ENCODE results near the gene BRDT. TPM values are rescaled to one million over a fixed set of nuclear protein-coding genes. Genes with fewer than 3 reads are reported as not detected.

Gene BRDT
- total RNA-seq, 1 experiment from 2014 or later, result not detected

DNA sequence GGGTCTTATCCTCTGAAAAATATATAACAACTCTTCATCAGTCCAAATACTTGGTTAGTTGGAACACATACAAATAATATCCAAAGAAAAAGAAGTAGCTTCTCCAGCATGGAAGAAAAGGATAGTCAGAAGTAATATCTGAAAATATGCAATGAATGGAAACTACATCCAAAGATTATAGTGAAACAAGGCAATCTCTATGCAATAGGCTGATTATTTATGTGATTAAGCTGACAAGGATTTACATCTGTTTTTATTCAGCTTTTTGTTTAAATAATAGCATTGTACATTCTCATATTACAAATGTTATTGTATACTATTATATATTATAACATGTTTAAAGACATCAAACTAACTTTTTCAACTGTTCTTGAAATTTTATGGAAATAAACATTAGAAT is 48.0 kb upstream of the BRDT start:
- H3K36me3 ChIP-seq (ENCODE audit: control insufficient read depth, insufficient read depth, low read length), result no peaks in the 10 kb centered on the region
- H3K4me3 ChIP-seq (ENCODE audit: low read depth in 2 of 2, low read length in 2 of 2), result no peak overlapping the region
- DNase-seq (ENCODE audit: low read depth, low spot score) (no peak), ATAC-seq (no peak)
- no peaks in the 10 kb centered on the region for H3K27me3 ChIP-seq (ENCODE audit: control insufficient read depth, insufficient read depth, low read length)
- no peaks in the 10 kb centered on the region for H3K4me1 ChIP-seq (ENCODE audit: control insufficient read depth, insufficient read depth, low read length)
- ChIA-PET POLR2A (no interaction called here), CTCF (no interaction called here)
- in situ Hi-C loops (cut with HindIII; ENCODE audit: low pct_unique_long_range_greater_than_20kb, low sequenced_read_pairs), result no loop called here
- BruUV-seq (replicated peaks), result no TSS peak
- H3K27ac ChIP-seq (ENCODE audit: low read length), result no peak overlapping the region
- TF ChIP-seq, protein P1, sequence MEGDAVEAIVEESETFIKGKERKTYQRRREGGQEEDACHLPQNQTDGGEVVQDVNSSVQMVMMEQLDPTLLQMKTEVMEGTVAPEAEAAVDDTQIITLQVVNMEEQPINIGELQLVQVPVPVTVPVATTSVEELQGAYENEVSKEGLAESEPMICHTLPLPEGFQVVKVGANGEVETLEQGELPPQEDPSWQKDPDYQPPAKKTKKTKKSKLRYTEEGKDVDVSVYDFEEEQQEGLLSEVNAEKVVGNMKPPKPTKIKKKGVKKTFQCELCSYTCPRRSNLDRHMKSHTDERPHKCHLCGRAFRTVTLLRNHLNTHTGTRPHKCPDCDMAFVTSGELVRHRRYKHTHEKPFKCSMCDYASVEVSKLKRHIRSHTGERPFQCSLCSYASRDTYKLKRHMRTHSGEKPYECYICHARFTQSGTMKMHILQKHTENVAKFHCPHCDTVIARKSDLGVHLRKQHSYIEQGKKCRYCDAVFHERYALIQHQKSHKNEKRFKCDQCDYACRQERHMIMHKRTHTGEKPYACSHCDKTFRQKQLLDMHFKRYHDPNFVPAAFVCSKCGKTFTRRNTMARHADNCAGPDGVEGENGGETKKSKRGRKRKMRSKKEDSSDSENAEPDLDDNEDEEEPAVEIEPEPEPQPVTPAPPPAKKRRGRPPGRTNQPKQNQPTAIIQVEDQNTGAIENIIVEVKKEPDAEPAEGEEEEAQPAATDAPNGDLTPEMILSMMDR (IDR thresholded peaks at IDR 0.05), result no peak
- TF ChIP-seq SIN3A (IDR thresholded peaks at IDR 0.05; ENCODE audit: borderline replicate concordance, insufficient read depth, low read depth, low read length) (no peak), POLR2AphosphoS5 (IDR thresholded peaks at IDR 0.05; ENCODE audit: low read depth, low read length) (no peak), TCF7L2 (IDR thresholded peaks at IDR 0.05; ENCODE audit: low read depth, low read length) (no peak)
- TF ChIP-seq, protein P2, sequence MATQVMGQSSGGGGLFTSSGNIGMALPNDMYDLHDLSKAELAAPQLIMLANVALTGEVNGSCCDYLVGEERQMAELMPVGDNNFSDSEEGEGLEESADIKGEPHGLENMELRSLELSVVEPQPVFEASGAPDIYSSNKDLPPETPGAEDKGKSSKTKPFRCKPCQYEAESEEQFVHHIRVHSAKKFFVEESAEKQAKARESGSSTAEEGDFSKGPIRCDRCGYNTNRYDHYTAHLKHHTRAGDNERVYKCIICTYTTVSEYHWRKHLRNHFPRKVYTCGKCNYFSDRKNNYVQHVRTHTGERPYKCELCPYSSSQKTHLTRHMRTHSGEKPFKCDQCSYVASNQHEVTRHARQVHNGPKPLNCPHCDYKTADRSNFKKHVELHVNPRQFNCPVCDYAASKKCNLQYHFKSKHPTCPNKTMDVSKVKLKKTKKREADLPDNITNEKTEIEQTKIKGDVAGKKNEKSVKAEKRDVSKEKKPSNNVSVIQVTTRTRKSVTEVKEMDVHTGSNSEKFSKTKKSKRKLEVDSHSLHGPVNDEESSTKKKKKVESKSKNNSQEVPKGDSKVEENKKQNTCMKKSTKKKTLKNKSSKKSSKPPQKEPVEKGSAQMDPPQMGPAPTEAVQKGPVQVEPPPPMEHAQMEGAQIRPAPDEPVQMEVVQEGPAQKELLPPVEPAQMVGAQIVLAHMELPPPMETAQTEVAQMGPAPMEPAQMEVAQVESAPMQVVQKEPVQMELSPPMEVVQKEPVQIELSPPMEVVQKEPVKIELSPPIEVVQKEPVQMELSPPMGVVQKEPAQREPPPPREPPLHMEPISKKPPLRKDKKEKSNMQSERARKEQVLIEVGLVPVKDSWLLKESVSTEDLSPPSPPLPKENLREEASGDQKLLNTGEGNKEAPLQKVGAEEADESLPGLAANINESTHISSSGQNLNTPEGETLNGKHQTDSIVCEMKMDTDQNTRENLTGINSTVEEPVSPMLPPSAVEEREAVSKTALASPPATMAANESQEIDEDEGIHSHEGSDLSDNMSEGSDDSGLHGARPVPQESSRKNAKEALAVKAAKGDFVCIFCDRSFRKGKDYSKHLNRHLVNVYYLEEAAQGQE (IDR thresholded peaks at IDR 0.05; ENCODE audit: insufficient read depth in 1 of 2, low read depth in 2 of 2, low read length in 1 of 2), result no peak
- H3K9me3 ChIP-seq (ENCODE audit: control insufficient read depth, insufficient read depth, low read depth, low read length), result no peaks in the 10 kb centered on the region
- intact Hi-C loops (cut with micrococcal nuclease; ENCODE audit: unreplicated experiment), result no loop called here

DNA sequence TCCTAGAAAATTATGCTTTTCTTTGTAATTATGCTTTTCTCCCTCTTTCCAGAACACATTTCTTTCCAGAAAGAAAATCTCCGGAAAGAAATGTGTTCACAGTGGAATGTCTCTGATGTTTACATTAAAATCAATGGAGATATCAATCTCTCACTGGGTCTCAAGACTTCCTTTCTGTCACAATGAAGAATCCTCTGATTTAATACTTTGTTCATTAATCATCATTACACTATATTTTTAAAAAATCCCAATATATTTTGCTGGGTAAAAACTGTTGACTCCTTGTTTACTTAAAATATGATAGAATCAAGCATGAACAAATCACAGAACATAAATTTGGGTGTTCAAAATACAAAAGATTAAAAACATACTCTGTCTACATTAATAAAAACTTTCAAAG is 36.9 kb upstream of the BRDT start:
- intact Hi-C loops (cut with micrococcal nuclease; ENCODE audit: unreplicated experiment) (no loop called here), in situ Hi-C loops (cut with HindIII; ENCODE audit: low pct_unique_long_range_greater_than_20kb, low sequenced_read_pairs) (no loop called here)
- H3K27ac ChIP-seq (ENCODE audit: low read length), result no peak overlapping the region
- no peak overlapping the region for H3K4me3 ChIP-seq (ENCODE audit: low read depth in 2 of 2, low read length in 2 of 2)
- TF ChIP-seq, protein P1 (IDR thresholded peaks at IDR 0.05), result no peak
- TF ChIP-seq, protein P2 (IDR thresholded peaks at IDR 0.05; ENCODE audit: insufficient read depth in 1 of 2, low read depth in 2 of 2, low read length in 1 of 2), result no peak
- no peak for TF ChIP-seq TCF7L2 (IDR thresholded peaks at IDR 0.05; ENCODE audit: low read depth, low read length)
- no peak for TF ChIP-seq POLR2AphosphoS5 (IDR thresholded peaks at IDR 0.05; ENCODE audit: low read depth, low read length)
- no peak for TF ChIP-seq SIN3A (IDR thresholded peaks at IDR 0.05; ENCODE audit: borderline replicate concordance, insufficient read depth, low read depth, low read length)
- H3K27me3 ChIP-seq (ENCODE audit: control insufficient read depth, insufficient read depth, low read length), result no peaks in the 10 kb centered on the region
- DNase-seq (ENCODE audit: low read depth, low spot score) (no peak), ATAC-seq (no peak)
- no peaks in the 10 kb centered on the region for H3K36me3 ChIP-seq (ENCODE audit: control insufficient read depth, insufficient read depth, low read length)
- ChIA-PET CTCF (no interaction called here), POLR2A (no interaction called here)
- no peaks in the 10 kb centered on the region for H3K9me3 ChIP-seq (ENCODE audit: control insufficient read depth, insufficient read depth, low read depth, low read length)
- no peaks in the 10 kb centered on the region for H3K4me1 ChIP-seq (ENCODE audit: control insufficient read depth, insufficient read depth, low read length)
- BruUV-seq (replicated peaks), result no TSS peak

Data from Panc1 (cell line).